DND-41 (cell line): ENCODE measurements around the gene KRT1.

Experiments used
- ATAC-seq: fragments of 200-7000 bp; cut with Tn5 transposase; 3 replicates; pipeline ENCODE4 v1.9.1; 2021; ENCODE audit warnings: low read depth; ENCODE audit not compliant: insufficient read depth
- DNase-seq: peaks from one replicate; pipeline ENCODE4 v3.0.0-alpha.2; 2020
- H2AFZ ChIP-seq: 2 replicates; pipeline ENCODE4 v1.6.0; 2012; ENCODE audit warnings: low read depth, low read length
- H3K27ac ChIP-seq: 2 replicates; pipeline ENCODE4 v1.5.1; 2012; ENCODE audit warnings: low read length, inconsistent platforms
- H3K27me3 ChIP-seq: fragments of 200-600 bp; sonication (generic); 2 replicates; pipeline ENCODE4 v1.6.0; 2012; ENCODE audit warnings: low read length, mild to moderate bottlenecking, inconsistent platforms; ENCODE audit not compliant: insufficient read depth, poor library complexity
- H3K36me3 ChIP-seq: 2 replicates; pipeline ENCODE4 v1.5.1; 2012; ENCODE audit warnings: low read length, inconsistent platforms; ENCODE audit not compliant: insufficient read depth
- H3K4me1 ChIP-seq: 2 replicates; pipeline ENCODE4 v1.5.1; 2012; ENCODE audit warnings: mild to moderate bottlenecking, low read length; ENCODE audit not compliant: insufficient read depth
- H3K4me2 ChIP-seq: 2 replicates; pipeline ENCODE4 v1.6.0; 2012; ENCODE audit warnings: mild to moderate bottlenecking, moderate library complexity, low read length, inconsistent platforms; ENCODE audit not compliant: insufficient read depth
- H3K4me3 ChIP-seq, 2 experiments: fragments of 200-600 bp in 1 of 2; shearing (Covaris generic) in 1 of 2; 2 replicates each; pipeline ENCODE4 v1.5.1; 2012 to 2016; ENCODE audit warnings: inconsistent platforms in 2 of 2, low read length in 2 of 2, mild to moderate bottlenecking in 2 of 2, low read depth in 1 of 2, moderate library complexity in 1 of 2
- H3K79me2 ChIP-seq: 2 replicates; pipeline ENCODE4 v1.6.0; 2012; ENCODE audit warnings: low read length, inconsistent platforms; ENCODE audit not compliant: insufficient read depth
- H3K9ac ChIP-seq: 2 replicates; pipeline ENCODE4 v1.6.0; 2012; ENCODE audit warnings: low read depth, mild to moderate bottlenecking, inconsistent platforms, low read length, moderate library complexity
- H3K9me3 ChIP-seq: 2 replicates; pipeline ENCODE4 v1.5.1; 2012; ENCODE audit warnings: low read length, moderate library complexity, mild to moderate bottlenecking, inconsistent platforms; ENCODE audit not compliant: insufficient read depth, severe bottlenecking
- H4K20me1 ChIP-seq: 2 replicates; pipeline ENCODE4 v1.6.0; 2012; ENCODE audit warnings: low read length; ENCODE audit not compliant: insufficient read depth
- EZH2 ChIP-seq: IDR thresholded peaks from 3 replicates; pipeline ENCODE4 v1.6.1; 2012; ENCODE audit warnings: borderline replicate concordance, low read depth, mild to moderate bottlenecking, moderate library complexity, low read length, inconsistent platforms; ENCODE audit not compliant: severe bottlenecking
- TF ChIP-seq, protein P1 (sequence below): IDR thresholded peaks from 2 replicates; pipeline ENCODE4 v1.5.1; 2012; ENCODE audit warnings: borderline replicate concordance, low read length, moderate library complexity, mild to moderate bottlenecking; ENCODE audit not compliant: poor library complexity, severe bottlenecking; ENCODE audit errors: extremely low read depth

The KRT1 gene

DNA sequence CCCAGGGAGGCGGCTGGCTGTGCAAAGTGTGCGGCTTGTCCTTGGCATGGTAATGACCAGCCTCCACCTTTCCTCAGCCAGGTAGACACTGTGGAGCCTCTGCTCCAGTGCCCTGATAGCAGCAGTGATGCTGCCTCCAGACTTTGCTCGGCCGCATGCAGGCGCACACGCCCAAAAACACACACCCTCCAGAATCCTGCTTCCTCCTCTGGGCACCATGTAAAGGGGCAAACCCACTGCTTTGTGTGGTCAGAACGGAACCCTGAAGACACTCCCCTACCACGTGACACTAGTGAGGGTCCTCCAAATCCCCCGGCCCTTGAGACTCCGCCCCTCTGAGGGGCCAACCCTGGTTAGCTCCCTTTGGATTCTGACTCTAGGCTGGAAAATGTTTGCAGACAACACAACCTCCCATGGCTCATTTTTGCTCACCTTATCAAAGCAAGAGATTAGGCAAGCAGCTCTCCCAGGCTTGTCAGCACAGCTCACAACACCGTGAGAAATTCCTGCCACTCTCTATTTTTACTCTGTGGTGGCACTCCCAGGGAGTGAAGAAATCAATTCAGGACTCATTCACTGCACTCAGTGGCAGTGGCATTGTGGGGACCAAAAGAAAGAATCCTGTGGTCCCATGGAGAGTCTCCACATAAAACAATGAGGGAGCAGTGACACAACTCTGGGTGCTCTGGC, 18.6 kb upstream of the KRT1 start:
- DNase-seq: no peak
- H4K20me1 ChIP-seq: no peaks in the 10 kb centered on the region
- H3K9me3 ChIP-seq: no peaks in the 10 kb centered on the region
- TF ChIP-seq EZH2: no peak
- TF ChIP-seq, protein P1, sequence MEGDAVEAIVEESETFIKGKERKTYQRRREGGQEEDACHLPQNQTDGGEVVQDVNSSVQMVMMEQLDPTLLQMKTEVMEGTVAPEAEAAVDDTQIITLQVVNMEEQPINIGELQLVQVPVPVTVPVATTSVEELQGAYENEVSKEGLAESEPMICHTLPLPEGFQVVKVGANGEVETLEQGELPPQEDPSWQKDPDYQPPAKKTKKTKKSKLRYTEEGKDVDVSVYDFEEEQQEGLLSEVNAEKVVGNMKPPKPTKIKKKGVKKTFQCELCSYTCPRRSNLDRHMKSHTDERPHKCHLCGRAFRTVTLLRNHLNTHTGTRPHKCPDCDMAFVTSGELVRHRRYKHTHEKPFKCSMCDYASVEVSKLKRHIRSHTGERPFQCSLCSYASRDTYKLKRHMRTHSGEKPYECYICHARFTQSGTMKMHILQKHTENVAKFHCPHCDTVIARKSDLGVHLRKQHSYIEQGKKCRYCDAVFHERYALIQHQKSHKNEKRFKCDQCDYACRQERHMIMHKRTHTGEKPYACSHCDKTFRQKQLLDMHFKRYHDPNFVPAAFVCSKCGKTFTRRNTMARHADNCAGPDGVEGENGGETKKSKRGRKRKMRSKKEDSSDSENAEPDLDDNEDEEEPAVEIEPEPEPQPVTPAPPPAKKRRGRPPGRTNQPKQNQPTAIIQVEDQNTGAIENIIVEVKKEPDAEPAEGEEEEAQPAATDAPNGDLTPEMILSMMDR: no peak
- no peaks in the 10 kb centered on the region for H3K79me2 ChIP-seq
- ATAC-seq: no peak
- no peak overlapping the region for H3K9ac ChIP-seq
- no peaks in the 10 kb centered on the region for H3K36me3 ChIP-seq
- H3K27me3 ChIP-seq: peaks cover 7% of the 10 kb centered on the region
- no peak overlapping the region for H2AFZ ChIP-seq
- no peak overlapping the region for H3K4me2 ChIP-seq
- no peak overlapping the region for H3K4me3 ChIP-seq
- H3K4me1 ChIP-seq: no peaks in the 10 kb centered on the region
- no peak overlapping the region for H3K27ac ChIP-seq

DNA sequence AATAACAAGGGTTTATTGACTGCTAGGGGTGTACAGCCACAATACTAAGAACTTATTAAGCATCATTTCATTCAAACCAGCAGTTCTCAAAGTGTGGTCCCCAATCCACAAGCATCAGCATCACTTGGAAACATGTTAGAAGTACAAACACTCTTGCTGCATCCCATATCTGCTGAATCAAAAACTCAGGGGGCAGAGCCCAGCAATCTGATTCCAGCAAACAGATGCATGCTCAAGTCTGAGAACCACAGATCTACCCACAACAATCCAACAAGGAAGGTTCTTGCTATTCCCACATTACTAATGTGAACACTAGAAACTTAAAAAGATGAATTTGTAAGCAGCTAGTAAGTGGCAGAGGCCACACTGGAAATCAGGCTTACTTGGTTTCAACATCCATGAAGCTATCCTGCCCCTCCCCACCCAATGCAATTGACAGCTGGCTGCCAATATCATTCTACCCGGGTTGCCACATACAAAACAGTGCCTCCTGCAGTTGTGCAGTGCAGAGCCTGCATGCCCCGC, 16.9 kb upstream of the KRT1 start:
- TF ChIP-seq, protein P1: peak; percentile 15
- TF ChIP-seq EZH2: no peak
- no peak for ATAC-seq
- no peaks in the 10 kb centered on the region for H3K9me3 ChIP-seq
- H3K36me3 ChIP-seq: no peaks in the 10 kb centered on the region
- H3K79me2 ChIP-seq: no peaks in the 10 kb centered on the region
- H3K4me3 ChIP-seq: no peak overlapping the region
- H3K27ac ChIP-seq: no peak overlapping the region
- DNase-seq: no peak
- no peak overlapping the region for H3K4me2 ChIP-seq
- H2AFZ ChIP-seq: no peak overlapping the region
- H4K20me1 ChIP-seq: no peaks in the 10 kb centered on the region
- no peak overlapping the region for H3K9ac ChIP-seq
- H3K27me3 ChIP-seq: peaks cover 16% of the 10 kb centered on the region
- H3K4me1 ChIP-seq: no peaks in the 10 kb centered on the region

- Histone ChIP-seq H3K4me1 (no peaks in the 10 kb centered on the region), H3K79me2 (no peaks in the 10 kb centered on the region), H3K36me3 (no peaks in the 10 kb centered on the region), H4K20me1 (no peaks in the 10 kb centered on the region), H3K9me3 (no peaks in the 10 kb centered on the region), H3K4me3 (no peak overlapping the region), H3K27me3 (peaks cover 16% of the 10 kb centered on the region), H3K27ac (no peak overlapping the region), H2AFZ (no peak overlapping the region), H3K9ac (no peak overlapping the region), H3K4me2 (no peak overlapping the region)
- ATAC-seq (no peak), DNase-seq (no peak)
- TF ChIP-seq, protein P1: no peak
- no peak for TF ChIP-seq EZH2
Measured at GRCh38 chr12:52696588-52696987, 16.4 kb upstream of the KRT1 start.

DNA sequence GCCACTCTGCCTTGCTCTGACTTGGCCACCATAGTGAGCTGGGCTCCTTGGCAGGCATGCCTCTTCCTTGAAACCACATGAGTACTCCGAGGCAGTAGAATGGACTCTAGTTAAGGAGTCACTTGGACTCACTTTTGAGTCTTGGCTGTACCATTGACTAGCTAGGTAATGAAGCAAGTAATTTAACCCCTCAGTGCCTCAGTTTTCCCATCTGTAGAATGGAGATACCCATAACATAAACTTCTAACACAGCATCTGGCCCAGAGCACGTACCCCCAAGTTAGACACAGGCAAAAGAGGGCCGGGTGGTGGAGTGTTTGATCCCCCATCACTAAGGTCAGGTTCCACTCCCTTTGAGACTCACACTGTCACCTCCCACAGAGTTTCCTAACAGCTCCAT, 14.8 kb upstream of the KRT1 start:
- no peak for DNase-seq
- peaks cover 25% of the 10 kb centered on the region for H3K27me3 ChIP-seq

More for the DNA sequence above, 14.8 kb upstream of the KRT1 start:
- Histone ChIP-seq H3K4me3 (no peak overlapping the region), H3K36me3 (no peaks in the 10 kb centered on the region), H3K4me2 (no peak overlapping the region), H3K9ac (no peak overlapping the region), H2AFZ (no peak overlapping the region), H3K9me3 (no peaks in the 10 kb centered on the region), H3K27ac (no peak overlapping the region), H3K79me2 (no peaks in the 10 kb centered on the region), H3K4me1 (no peaks in the 10 kb centered on the region), H4K20me1 (no peaks in the 10 kb centered on the region)
- ATAC-seq: no peak
- TF ChIP-seq, protein P1: no peak
- no peak for TF ChIP-seq EZH2
